Measurements from ENCODE around the gene SMIM10L2A.
A peak's percentile ranks its signal among the peaks of the same experiment; 100 is the strongest.
"Not testable (repeated sequence)": the region's sequence is repeated elsewhere in the genome, so short reads cannot be mapped to it uniquely, and the experiment has no call there.

SMIM10L2A gene

DNA sequence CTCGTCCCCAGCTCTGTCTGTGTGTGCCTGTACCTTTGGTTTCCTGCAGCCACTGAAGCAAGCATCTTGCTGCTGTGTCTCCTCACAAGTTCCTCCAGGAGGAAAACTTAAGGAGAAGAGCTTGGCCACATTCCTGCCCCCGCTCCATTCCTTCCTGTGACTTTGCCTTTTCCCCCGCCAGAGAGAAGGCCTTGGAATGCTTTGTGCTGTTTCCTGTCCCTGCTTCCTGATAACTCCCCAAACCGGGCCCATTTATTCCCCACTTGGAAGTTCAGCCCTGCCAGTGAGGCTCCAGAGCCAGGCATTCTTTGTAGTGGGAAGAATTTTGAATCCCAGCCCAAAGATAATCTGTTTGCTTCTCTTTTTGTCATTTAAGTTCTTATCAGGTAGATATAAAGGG, 33.1 kb downstream of the SMIM10L2A start:
- DNase-seq (ENCODE audit: low spot score) = no peak

DNA sequence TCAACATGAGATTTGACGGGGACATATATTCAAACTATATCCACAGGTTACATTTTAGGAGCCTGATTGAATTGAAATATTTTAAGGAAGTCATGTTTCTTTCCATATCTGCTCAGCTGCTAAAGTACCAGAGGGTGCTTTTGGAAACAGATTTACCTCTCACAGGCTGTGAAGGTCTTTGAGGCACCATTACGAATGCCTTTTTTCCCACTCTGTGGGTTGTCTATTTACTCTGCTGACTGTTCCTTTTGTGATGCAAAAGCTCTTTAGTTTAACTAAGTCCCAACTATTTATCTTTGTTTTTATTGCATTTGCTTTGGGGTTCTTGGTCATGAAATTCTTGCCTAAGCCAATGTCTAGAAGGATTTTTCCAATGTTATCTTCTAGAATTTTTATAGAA, 40.0 kb downstream of the SMIM10L2A start:
- DNase-seq (ENCODE audit: low spot score) = not testable (repeated sequence)

DNA sequence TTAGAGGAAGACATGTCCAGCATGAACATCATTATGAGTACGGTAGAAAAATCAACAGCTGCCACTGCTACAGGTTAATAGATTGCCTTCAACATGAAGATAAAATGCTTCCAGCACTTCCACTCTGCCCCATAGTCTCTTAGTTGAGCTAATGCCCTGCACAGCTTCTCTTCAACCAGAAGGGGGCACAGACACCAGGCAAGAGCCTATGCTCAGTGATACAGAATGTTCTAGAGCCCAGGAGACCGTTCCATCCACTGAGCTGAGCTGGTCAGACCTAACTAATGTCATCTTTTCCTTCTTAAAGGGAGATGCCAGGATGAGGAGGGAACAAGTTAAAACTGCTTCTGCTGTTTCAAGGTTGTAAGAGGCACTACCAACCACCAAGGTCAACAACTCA, 42.2 kb downstream of the SMIM10L2A start:
- DNase-seq (ENCODE audit: low spot score) = peak; percentile 4

DNA sequence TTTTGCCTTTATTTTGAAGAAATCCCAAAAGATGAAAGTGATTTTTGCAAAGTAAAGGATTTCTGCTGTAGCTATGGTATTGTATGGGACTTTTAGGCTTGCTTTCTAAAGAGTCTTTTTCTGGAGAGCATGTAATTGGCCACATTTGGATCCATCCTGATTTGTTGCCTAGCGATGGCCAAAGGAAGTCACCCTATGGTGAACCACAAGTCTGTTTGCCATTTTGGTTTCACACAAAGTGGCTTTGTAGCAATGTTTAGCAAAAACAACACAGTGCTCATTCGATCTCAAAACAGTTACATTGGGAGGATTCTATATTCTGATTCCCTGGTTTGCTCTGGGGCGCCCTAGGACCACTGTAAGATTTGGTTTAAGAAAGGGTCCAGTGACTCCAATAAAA, 54.6 kb downstream of the SMIM10L2A start:
- DNase-seq (ENCODE audit: low spot score) = no peak

DNA sequence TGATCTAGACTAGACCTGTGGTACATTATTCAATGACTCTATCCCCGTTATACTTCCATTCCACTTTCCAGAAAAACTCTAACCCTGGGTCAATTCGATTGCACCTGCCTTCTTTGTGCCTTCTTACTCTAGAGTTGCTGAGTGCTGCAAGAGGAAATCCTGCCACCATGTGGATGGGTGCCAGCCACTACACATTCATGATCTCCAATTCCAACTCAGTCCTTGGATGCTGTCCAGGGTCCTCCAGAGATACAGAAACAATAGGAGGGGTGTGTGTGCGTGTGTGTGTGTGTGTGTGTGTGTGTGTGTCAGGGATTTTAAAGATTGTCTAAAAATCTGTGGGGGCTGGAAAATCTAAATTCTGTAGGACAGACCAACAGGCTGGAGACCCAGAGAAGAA, 55.8 kb downstream of the SMIM10L2A start:
- peak; percentile 51 for DNase-seq (ENCODE audit: low spot score)

All from iPS-NIHi11 (cell line).